ENCODE results near the gene PLEKHA6. TPM values are rescaled to one million over a fixed set of nuclear protein-coding genes. Genes with fewer than 3 reads are reported as not detected.

PLEKHA6 gene
- total RNA-seq, 2 experiments from 2014 or later = 0.53 to 0.82 TPM

DNA sequence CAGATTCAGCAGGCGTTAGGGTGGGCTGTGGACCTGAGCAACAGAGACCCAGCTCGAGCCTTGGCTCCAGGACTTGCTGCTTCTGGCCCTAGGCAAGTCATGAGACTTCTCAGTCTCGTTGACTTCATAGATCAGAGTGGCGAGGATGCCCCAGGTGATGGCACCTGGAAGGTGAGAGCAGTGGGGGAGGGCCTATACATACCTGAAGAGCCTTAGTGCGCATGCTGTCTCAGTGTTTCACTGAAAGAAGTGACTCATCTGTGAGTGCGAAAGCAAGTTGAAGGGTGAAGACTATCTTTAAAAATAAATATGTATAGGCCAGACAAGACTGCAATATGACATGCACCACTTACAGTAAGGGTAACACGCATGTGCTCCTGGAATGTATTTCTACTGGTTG is 10.1 kb downstream of the PLEKHA6 start:
- POLR2A ChIA-PET = no interaction called here
- Histone ChIP-seq H3K9me3 (ENCODE audit: control insufficient read depth in 1 of 2, insufficient read depth in 1 of 2, low read length in 2 of 2) (no peaks in the 10 kb centered on the region), H3K36me3 (ENCODE audit: insufficient read depth, low read length) (no peaks in the 10 kb centered on the region), H3K4me1 (ENCODE audit: insufficient read depth, low read length) (peaks cover 5% of the 10 kb centered on the region), H3K27me3 (ENCODE audit: control insufficient read depth in 1 of 2, insufficient read depth in 2 of 2, low read length in 2 of 2) (peaks cover 0 to 2% of the 10 kb centered on the region in 2 experiments), H3K4me3 (ENCODE audit: low read length) (no peak overlapping the region), H3K27ac (ENCODE audit: low read depth in 1 of 2, low read length in 2 of 2) (no peak overlapping the region)
- H3K4me3 Mint-ChIP-seq = no peak overlapping the region
- intact Hi-C loops (cut with DNase I, micrococcal nuclease) = no loop called here
- no peaks in the 10 kb centered on the region for H3K4me1 Mint-ChIP-seq (ENCODE audit: low read depth)
- DNase-seq = no peak
- H3K9me3 Mint-ChIP-seq = no peaks in the 10 kb centered on the region
- no peaks in the 10 kb centered on the region for H3K27me3 Mint-ChIP-seq
- CTCF ChIA-PET = no interaction called here
- ATAC-seq (ENCODE audit: poor library complexity) = no peak
- TF ChIP-seq, protein P1, sequence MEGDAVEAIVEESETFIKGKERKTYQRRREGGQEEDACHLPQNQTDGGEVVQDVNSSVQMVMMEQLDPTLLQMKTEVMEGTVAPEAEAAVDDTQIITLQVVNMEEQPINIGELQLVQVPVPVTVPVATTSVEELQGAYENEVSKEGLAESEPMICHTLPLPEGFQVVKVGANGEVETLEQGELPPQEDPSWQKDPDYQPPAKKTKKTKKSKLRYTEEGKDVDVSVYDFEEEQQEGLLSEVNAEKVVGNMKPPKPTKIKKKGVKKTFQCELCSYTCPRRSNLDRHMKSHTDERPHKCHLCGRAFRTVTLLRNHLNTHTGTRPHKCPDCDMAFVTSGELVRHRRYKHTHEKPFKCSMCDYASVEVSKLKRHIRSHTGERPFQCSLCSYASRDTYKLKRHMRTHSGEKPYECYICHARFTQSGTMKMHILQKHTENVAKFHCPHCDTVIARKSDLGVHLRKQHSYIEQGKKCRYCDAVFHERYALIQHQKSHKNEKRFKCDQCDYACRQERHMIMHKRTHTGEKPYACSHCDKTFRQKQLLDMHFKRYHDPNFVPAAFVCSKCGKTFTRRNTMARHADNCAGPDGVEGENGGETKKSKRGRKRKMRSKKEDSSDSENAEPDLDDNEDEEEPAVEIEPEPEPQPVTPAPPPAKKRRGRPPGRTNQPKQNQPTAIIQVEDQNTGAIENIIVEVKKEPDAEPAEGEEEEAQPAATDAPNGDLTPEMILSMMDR (IDR thresholded peaks at IDR 0.05) = no peak
- no peaks in the 10 kb centered on the region for H3K36me3 Mint-ChIP-seq (ENCODE audit: low read depth)
- no peak overlapping the region for H3K27ac Mint-ChIP-seq

DNA sequence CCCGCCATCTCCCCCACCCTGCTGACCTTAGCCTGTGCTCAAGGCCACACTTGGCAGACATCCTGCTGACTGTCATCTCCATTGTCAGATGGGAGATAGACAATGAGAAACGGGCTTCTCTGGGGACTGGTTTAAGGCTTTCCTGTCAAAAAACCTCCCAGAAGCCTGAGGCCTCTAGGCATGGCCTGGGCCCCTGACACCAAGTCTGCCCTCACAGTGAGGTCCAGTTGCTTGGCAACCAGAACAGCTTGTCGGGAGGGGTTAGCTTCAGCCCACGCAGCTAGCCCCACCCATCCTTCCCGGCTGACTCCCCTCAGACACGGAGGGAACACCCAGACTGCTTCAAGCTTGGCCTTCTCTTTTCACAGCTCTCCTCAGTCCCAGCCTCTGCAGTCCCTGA is 11.0 kb downstream of the PLEKHA6 start:
- H3K4me3 Mint-ChIP-seq = no peak overlapping the region
- CTCF ChIA-PET = no interaction called here
- intact Hi-C loops (cut with DNase I, micrococcal nuclease) = no loop called here
- POLR2A ChIA-PET = no interaction called here
- ATAC-seq (ENCODE audit: poor library complexity) (no peak), DNase-seq (no peak)
- Histone ChIP-seq H3K27me3 (ENCODE audit: control insufficient read depth in 1 of 2, insufficient read depth in 2 of 2, low read length in 2 of 2) (peaks cover 0 to 2% of the 10 kb centered on the region in 2 experiments), H3K4me3 (ENCODE audit: low read length) (no peak overlapping the region), H3K9me3 (ENCODE audit: control insufficient read depth in 1 of 2, insufficient read depth in 1 of 2, low read length in 2 of 2) (no peaks in the 10 kb centered on the region), H3K27ac (ENCODE audit: low read depth in 1 of 2, low read length in 2 of 2) (no peak overlapping the region), H3K36me3 (ENCODE audit: insufficient read depth, low read length) (no peaks in the 10 kb centered on the region), H3K4me1 (ENCODE audit: insufficient read depth, low read length) (peaks cover 5% of the 10 kb centered on the region)
- H3K27ac Mint-ChIP-seq = no peak overlapping the region
- TF ChIP-seq, protein P1 (IDR thresholded peaks at IDR 0.05) = no peak
- H3K9me3 Mint-ChIP-seq = no peaks in the 10 kb centered on the region
- no peaks in the 10 kb centered on the region for H3K4me1 Mint-ChIP-seq (ENCODE audit: low read depth)
- H3K27me3 Mint-ChIP-seq = no peaks in the 10 kb centered on the region
- no peaks in the 10 kb centered on the region for H3K36me3 Mint-ChIP-seq (ENCODE audit: low read depth)

DNA sequence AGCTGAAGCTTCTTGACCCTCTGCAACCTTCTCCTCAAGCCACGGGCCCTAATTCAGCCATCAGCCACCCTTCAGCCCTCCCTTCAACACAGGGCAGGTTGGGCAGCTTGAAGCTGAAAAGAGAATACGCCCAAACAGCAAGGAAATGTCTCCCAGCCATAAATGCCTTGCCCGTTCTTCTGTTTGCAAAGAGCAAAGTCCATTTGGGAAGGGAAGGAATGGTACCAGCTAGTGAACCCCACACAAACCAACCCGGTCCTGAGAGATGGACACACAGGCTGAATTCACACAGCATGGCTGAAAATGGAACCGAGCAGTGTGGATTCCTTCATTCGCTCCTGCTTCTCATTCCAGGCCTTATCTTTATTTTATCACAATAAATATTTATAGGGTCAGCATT is 11.5 kb downstream of the PLEKHA6 start:
- Histone ChIP-seq H3K27ac (ENCODE audit: low read depth in 1 of 2, low read length in 2 of 2) (no peak overlapping the region), H3K4me1 (ENCODE audit: insufficient read depth, low read length) (peaks cover 5% of the 10 kb centered on the region), H3K4me3 (ENCODE audit: low read length) (no peak overlapping the region), H3K27me3 (ENCODE audit: control insufficient read depth in 1 of 2, insufficient read depth in 2 of 2, low read length in 2 of 2) (peaks cover 0 to 2% of the 10 kb centered on the region in 2 experiments), H3K36me3 (ENCODE audit: insufficient read depth, low read length) (no peaks in the 10 kb centered on the region), H3K9me3 (ENCODE audit: control insufficient read depth in 1 of 2, insufficient read depth in 1 of 2, low read length in 2 of 2) (no peaks in the 10 kb centered on the region)
- intact Hi-C loops (cut with DNase I, micrococcal nuclease) = no loop called here
- H3K36me3 Mint-ChIP-seq (ENCODE audit: low read depth) = no peaks in the 10 kb centered on the region
- no peaks in the 10 kb centered on the region for H3K9me3 Mint-ChIP-seq
- TF ChIP-seq, protein P1 (IDR thresholded peaks at IDR 0.05) = no peak
- no peak overlapping the region for H3K27ac Mint-ChIP-seq
- DNase-seq (no peak), ATAC-seq (ENCODE audit: poor library complexity) (no peak)
- ChIA-PET CTCF (no interaction called here), POLR2A (no interaction called here)
- no peak overlapping the region for H3K4me3 Mint-ChIP-seq
- no peaks in the 10 kb centered on the region for H3K4me1 Mint-ChIP-seq (ENCODE audit: low read depth)
- H3K27me3 Mint-ChIP-seq = no peaks in the 10 kb centered on the region

Measured in CD4-positive, alpha-beta T cell (primary cell).